HG02610 (cell line): Measurements from ENCODE around the gene GOLGB1.
A peak's percentile ranks its signal among the peaks of the same experiment; 100 is the strongest.
"Not testable (repeated sequence)": the region's sequence is repeated elsewhere in the genome, so short reads cannot be mapped to it uniquely, and the experiment has no call there.

Experiments
- ATAC-seq: cut with Tn5 transposase; IDR thresholded peaks from one replicate; pipeline ENCODE4 v1.9.1; 2021; ENCODE audit warnings: mild to moderate bottlenecking, moderate library complexity; ENCODE audit not compliant: unreplicated experiment

Gene GOLGB1

GRCh38 chr3:121749276-121750086 lies at the start of gene GOLGB1:
Gene GOLGB1 (minus strand): TSS chr3:121749741. CDS start chr3:121730971, 18,770 bp downstream.
- ATAC-seq, result peak; percentile 98

DNA sequence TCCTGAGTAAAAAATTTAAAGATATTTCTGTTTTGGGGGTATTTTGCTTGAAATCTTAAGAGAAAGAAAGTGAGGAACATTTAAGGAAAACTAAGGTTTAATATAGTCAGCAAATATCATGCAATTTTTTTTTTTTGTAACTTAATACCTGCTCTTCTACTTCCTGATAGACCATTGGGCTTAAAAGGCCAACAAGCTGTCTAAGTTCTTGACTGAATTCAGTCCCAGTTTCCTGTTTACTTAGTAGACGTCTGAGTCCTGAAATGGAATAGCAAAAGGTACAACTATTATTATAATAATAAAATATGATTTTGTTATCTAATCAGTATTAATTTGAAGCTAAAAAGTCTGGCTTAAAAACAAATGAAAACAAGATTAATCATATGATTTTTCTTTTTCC lies 47.4 kb upstream of the GOLGB1 start:
- no peak for ATAC-seq

DNA sequence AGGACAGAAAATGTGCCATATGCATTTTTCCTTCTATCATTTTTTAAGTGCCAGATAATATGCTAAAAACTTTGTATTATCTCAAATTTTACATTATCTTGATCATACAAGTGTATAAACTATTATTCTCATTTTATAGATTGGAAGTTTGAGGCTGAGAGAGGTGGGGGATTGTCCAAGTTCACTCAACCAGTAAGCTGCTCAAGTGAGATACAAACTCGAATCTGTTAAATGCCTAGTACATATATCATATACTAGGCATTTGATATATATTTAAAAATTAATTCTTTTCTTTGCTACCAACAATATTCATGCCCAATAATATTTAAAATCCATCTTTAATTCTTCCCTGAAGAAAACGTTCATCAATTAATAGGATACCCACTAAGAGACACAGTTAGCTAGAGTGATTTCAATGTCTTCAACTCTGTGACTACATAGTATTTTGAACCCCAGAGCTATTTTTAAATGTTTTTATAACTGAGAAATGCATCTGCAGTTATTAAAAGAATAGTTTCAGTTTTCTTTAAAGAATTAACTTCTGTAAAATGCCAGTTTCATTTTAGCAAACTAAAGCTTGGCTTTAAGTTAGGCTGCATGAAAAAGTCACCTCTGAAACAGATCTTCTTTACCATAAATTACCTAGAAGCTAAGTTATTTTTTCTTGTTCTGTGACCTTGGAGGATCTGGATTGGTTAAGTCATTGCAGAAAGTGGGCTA lies 44.9 kb upstream of the GOLGB1 start:
- ATAC-seq, result no peak

DNA sequence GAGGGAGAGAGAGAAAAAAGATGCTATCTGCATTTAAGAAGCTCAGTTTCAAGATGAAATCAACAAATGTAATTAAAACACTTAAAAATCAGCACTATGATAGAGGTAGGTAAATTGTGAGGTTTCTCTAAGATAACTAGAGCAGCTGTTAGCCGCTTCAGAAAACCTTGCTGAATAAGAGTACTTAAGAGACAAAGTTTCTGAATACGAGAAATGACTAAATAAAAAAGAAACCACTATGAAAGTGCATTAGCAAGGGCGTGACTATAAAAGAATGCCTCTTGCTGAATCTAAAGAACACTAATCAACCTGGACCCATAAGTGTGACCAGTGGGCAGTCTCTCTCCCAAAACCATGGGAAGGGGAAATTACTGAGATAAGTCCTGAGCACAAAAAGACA lies 43.5 kb upstream of the GOLGB1 start:
- peak; percentile 65 for ATAC-seq

GRCh38 chr3:121786485-121786884 lies 36.9 kb upstream of the GOLGB1 start:
- ATAC-seq, result no peak

GRCh38 chr3:121782784-121783183 lies 33.2 kb upstream of the GOLGB1 start:
- ATAC-seq, result not testable (repeated sequence)

DNA sequence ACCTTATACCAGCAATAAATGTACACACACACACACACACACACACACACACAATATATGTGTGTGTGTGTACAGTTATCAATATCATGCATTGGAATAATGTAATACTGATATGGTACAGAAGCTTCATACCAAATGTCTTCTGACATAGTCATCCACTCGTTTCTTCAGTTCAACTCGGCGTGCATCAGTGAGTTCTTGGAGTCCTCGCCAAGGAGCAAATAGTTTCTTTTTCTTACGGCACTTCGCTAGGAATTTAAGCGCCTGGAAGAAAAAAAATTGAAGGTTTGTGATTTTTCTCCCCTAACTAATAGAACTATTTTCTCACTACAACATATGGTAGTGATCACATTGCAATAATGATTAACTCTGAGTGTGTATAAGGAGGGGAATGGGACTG lies 32.1 kb upstream of the GOLGB1 start:
- no peak for ATAC-seq

DNA sequence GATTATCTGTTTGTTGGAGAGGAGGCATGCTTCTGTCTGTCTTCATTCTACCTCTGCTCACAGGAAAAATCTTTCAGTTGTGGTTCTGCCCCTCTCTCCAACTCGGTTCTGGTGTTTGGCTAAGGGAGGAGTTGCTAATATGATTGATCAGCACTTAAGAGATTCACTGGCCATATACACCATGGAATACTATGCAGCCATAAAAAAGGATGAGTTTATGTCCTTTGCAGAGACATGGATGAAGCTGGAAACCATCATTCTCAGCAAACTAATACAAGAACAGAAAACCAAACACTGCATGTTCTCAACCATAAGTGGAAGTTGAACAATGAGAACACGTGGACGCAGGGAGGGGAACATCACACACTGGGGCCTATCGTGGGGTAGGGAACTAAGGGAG lies 25.6 kb upstream of the GOLGB1 start:
- not testable (repeated sequence) for ATAC-seq

GRCh38 chr3:121769246-121769645 lies 19.7 kb upstream of the GOLGB1 start:
- ATAC-seq, result no peak

- no peak for ATAC-seq
These were observed 18.9 kb upstream of the GOLGB1 start for GRCh38 chr3:121768452-121768851.

DNA sequence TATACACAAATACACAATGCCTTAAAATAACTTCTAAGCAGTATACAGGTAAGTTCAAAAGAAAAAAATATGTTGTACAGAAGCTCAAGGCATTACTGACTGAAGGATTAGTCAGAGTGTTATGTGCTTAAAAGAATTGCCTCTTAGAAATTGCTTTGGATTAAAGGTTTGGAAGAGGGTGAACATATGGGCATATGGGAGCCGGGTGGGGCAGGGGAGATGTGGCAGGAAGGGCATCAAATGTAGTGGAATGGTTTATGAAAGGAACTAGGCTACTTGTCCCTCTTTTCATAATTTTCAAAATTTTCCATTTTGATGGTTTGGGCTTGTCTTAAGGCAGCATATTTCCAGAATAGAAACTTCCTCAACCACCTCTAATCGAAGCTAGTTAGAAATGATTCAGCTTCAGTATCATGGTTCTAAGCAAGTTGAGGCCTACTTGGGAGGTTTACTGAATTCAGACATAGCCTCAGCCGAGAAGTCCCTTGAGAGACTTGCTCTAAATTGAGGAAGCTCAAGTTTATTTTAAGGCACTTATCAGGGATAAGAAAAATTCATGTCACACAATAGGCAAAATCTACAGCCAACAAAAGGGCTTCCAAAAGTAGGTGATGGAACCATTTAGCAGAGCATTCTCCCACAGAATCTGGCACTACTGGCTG lies 10.1 kb upstream of the GOLGB1 start:
- ATAC-seq, result no peak

- ATAC-seq, result no peak
These were observed 9.3 kb upstream of the GOLGB1 start for GRCh38 chr3:121758727-121759450.

- ATAC-seq, result no peak
These were observed 8.4 kb upstream of the GOLGB1 start for GRCh38 chr3:121757812-121758545.

DNA sequence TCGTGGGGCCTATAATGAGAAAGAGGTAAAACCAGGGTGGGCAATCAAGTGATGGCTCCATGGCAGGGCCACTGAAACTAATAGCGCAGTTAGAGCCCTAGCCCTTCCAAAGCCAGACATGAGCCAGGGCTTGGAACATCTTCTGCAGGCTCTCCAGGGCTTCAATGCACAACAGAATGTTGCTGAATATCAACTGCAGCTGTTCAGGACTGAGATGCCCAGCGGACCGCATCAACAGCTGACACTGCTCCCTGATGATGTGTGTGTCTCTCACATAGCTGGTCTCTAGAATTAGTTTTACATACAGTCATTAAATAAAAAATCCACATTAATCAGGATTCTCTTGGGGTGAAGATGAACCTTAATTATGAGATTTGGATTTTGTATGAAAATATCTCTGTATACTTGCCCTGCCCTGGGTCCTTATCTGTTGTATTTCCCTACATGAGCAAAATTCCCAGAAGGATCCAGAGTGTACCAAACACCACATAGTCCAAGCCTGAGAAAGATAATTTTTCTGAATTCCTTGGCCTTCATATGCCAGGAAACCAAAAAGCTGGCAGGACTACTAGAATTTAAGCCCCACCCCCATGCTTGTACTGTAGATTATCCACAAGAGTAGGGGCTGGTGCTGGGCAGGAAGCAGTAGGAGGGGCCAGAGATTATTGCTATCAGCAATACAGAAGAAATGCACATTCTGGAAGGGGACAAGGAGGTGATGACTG lies 7.7 kb upstream of the GOLGB1 start:
- no peak for ATAC-seq

DNA sequence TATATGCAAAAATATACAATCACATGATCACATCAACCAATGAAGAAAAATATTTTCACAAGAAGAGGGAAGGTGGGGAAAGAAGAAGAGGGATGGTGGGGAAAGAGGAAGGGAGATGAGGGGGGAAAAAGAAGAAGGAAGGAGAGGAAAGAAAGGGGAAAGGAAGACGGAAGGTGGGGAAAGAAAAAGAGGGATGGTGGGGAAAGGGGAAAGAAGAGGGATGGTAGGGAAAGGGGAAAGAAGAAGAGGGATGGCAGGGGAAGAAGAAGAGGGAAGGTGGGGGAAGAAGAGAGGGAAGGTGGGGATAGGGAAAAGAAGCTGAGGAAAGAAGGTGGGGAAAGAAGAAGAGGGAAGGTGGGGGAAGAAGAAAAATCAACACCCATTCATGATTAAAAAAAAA lies 3.2 kb upstream of the GOLGB1 start:
- ATAC-seq, result no peak

- ATAC-seq, result no peak
These were observed 2.7 kb upstream of the GOLGB1 start for GRCh38 chr3:121752261-121752660.

- ATAC-seq, result no peak
These were observed 510 bp upstream of the GOLGB1 start for GRCh38 chr3:121750087-121750415.

GRCh38 chr3:121748680-121749275 lies 763 bp downstream of the GOLGB1 start:
- ATAC-seq, result peak; percentile 23

DNA sequence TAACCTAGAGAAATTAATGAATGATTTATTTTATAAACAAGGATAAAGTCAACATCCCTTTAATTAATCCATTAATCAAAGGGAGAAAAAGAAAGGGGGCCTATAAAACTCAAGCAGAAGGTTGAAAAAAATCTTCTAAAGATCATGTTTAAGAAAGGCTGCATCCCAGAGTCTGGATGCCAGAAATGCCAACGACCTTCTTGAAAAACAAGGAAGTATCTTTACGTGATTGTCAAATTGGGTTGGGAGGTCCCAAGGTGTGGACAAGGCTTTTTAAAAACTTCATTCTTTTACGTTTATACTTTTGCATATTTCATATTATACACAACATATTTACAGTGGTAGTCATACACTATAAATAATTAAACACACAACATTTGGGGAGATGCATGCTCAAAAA lies 1.6 kb downstream of the GOLGB1 start:
- ATAC-seq, result no peak
